ENCODE data around the gene DCD. TPM values are rescaled to one million over a fixed set of nuclear protein-coding genes. Genes with fewer than 3 reads are reported as not detected.

Gene DCD
- total and polyA plus RNA-seq, 2 of the 8 experiments (the other 6 are each of a cell fraction or from before 2014, with no cell fraction given) = not detected

DNA sequence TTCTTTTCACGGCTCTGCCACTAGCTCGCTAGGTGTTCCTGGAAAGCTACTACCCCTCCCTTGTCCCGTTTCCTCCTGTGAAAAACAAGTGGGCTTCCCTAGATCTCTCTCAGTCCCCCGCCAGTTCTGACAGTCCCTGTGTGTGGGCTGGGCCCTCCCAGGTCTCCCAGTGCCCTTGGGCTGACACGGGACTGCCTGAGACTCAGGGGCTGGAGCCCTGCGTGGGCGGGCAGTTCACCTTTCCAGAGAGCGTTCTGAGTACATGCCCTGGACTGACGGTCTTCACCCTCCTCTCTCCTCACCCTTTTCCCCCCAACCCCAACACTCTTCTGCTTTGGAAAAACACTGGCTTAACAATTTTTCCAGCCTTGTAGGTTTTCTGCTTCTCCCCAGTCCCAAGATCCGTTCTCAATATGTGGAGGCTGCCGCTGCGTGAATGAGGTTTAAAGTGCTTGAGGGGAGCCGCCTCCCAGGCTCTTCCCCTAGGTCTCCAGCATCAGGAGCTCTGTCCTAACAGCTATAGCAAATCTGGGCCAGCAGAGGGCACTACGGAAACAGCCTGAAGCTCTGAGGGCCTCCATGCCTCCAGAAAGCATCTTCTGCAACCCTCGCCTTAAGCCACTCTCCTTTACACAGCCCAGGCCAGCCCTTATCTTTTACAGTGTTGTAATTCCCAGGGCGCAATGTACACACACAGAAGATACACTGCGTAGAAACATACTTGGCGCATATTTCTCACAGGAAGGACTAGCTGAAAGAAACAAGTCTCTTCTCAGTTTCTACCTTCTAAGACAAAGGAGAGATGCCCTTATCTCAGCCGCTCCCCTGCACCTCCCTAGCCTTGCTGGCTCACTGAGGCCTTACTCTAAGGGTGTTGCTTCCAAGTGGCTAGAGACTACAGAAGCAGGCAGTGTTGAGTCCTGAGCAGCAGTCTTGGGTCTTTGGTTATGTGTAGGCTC lies 10.4 kb upstream of the DCD start:
- H4K20me1 ChIP-seq (replicated peaks in 1 of 2; ENCODE audit: control insufficient read depth in 1 of 2, insufficient read depth in 2 of 2, low read length in 2 of 2) = no peaks in the 10 kb centered on the region
- no peak overlapping the region for H2BK5ac ChIP-seq (ENCODE audit: low read depth, low read length)
- 62% methylated on average over 19 of the region's 19 CpGs; no CpG with 5 or more reads in 1 of the 2 experiments for WGBS, 2 experiments (ENCODE audit: extremely low coverage in 1 of 2, insufficient coverage in 1 of 2, insufficient read length in 1 of 2, insufficient replicate concordance in 2 of 2, low coverage in 1 of 2, low lambda C conversion rate in 2 of 2, missing lambda C conversion rate in 1 of 2)
- peak; percentile 86 for FAIRE-seq
- peak; percentile 53 to 87 for DNase-seq (ENCODE audit: low read depth in 1 of 2, low spot score in 2 of 2)
- H2AK5ac ChIP-seq (ENCODE audit: low read depth, low read length) = no peak overlapping the region
- no peak overlapping the region for H4K5ac ChIP-seq (ENCODE audit: insufficient read length, low read depth, low read length)
- no peak overlapping the region for H3K23ac ChIP-seq (ENCODE audit: insufficient read length)
- peak overlapping the region in 1 of 4 experiments; percentile 7; a peak in 1 of 8 replicates for H3K4me3 ChIP-seq (ENCODE audit: extremely low read depth in 1 of 4, insufficient read depth in 2 of 4, low read depth in 3 of 4, low read length in 4 of 4)
- H3K18ac ChIP-seq (ENCODE audit: extremely low read depth, low read length) = peak overlapping the region; percentile 78; the same call in 1 of the 2 replicates
- no peaks in the 10 kb centered on the region for H3K9me3 ChIP-seq (ENCODE audit: insufficient read depth in 2 of 2, low read depth in 1 of 2, low read length in 1 of 2)
- H3K9ac ChIP-seq (replicated peaks in 1 of 4; ENCODE audit: extremely low read depth in 1 of 4, low read depth in 3 of 4, low read length in 3 of 4) = no peak overlapping the region
- peak overlapping the region; percentile 30; the same call in 1 of the 2 replicates for H2BK12ac ChIP-seq (ENCODE audit: low read depth, low read length)
- peak overlapping the region; percentile 76; the same call in 1 of the 2 replicates for H2BK15ac ChIP-seq (ENCODE audit: low read length)
- no peaks in the 10 kb centered on the region for H3K23me2 ChIP-seq (ENCODE audit: low read depth, low read length)
- ChIA-PET POLR2A (ENCODE audit: partially characterized antibody) (interaction anchor here (1.2 kb wide), 1 partner anchor 62 kb away, joined by 3 read pairs; no protein-coding TSS in a partner anchor), CTCF (ENCODE audit: partially characterized antibody) (interaction anchor here (0.6 to 9.4 kb wide), 54 partner anchors 8 to 413 kb away, joined by 3 to 88 read pairs (median 4); no protein-coding TSS in a partner anchor)
- H3K79me1 ChIP-seq (ENCODE audit: low read depth, low read length) = no peaks in the 10 kb centered on the region
- no peak overlapping the region for H2BK120ac ChIP-seq (replicated peaks; ENCODE audit: low read depth, low read length)
- no peak overlapping the region for H3K14ac ChIP-seq (ENCODE audit: insufficient read length)
- H3K4me2 ChIP-seq (ENCODE audit: insufficient read depth in 1 of 2, low read depth in 2 of 2, low read length in 2 of 2) = peak overlapping the region; percentile 4 to 45; a peak in 3 of 4 replicates
- no peak overlapping the region for H4K91ac ChIP-seq (replicated peaks; ENCODE audit: insufficient read length, low read length)
- no peak overlapping the region for H3K4ac ChIP-seq (replicated peaks; ENCODE audit: insufficient read length, low read depth, low read length)
- H3K27ac ChIP-seq (ENCODE audit: low read depth, low read length) = no peak overlapping the region
- H2BK20ac ChIP-seq (ENCODE audit: low read length) = no peak overlapping the region
- peak overlapping the region; percentile 98 for H2AFZ ChIP-seq (ENCODE audit: low read length)
- H4K8ac ChIP-seq (ENCODE audit: extremely low read depth, insufficient read depth, low read length) = peak overlapping the region; percentile 90
- H3K56ac ChIP-seq (replicated peaks; ENCODE audit: insufficient read length, low read depth, low read length) = no peak overlapping the region
- H3K79me2 ChIP-seq (ENCODE audit: control insufficient read depth in 1 of 2, insufficient read depth in 2 of 2, low read length in 2 of 2) = no peaks in the 10 kb centered on the region
- H3K27me3 ChIP-seq (replicated peaks in 1 of 4; ENCODE audit: control insufficient read depth in 3 of 4, extremely low read depth in 1 of 4, insufficient read depth in 3 of 4, low read length in 3 of 4) = peaks cover 0 to 2% (median 0%) of the 10 kb centered on the region in 4 experiments; a peak in 3 of 7 replicates
- no peaks in the 10 kb centered on the region for H3K36me3 ChIP-seq (ENCODE audit: control insufficient read depth in 2 of 4, insufficient read depth in 4 of 4, low read length in 3 of 4)
- H3K4me1 ChIP-seq (replicated peaks in 1 of 4; ENCODE audit: control insufficient read depth in 3 of 4, insufficient read depth in 4 of 4, low read length in 3 of 4) = peaks cover 0 to 6% (median 1%) of the 10 kb centered on the region in 4 experiments; a peak in 5 of 7 replicates
- TF ChIP-seq HDAC2 (IDR thresholded peaks at IDR 0.05; ENCODE audit: borderline replicate concordance in 1 of 2, low read depth in 2 of 2, low read length in 2 of 2) = no peak
- TF ChIP-seq, protein P1, sequence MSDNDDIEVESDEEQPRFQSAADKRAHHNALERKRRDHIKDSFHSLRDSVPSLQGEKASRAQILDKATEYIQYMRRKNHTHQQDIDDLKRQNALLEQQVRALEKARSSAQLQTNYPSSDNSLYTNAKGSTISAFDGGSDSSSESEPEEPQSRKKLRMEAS (IDR thresholded peaks at IDR 0.05) = no peak
- TF ChIP-seq YY1 (IDR thresholded peaks at IDR 0.05; ENCODE audit: low read depth, low read length) = peak; percentile 43; the same call in 1 of the 2 replicates
- TF ChIP-seq POLR2AphosphoS5 (IDR thresholded peaks at IDR 0.05; ENCODE audit: low read depth, low read length) = no peak
- TF ChIP-seq RAD21 (IDR thresholded peaks at IDR 0.05 in 1 of 2, conservative IDR thresholded peaks at IDR 0.05 in 1 of 2; ENCODE audit: low read depth in 2 of 2, low read length in 2 of 2) = peak; percentile 76 to 84
- no peak for TF ChIP-seq CHD1 (IDR thresholded peaks at IDR 0.05; ENCODE audit: low read depth, low read length)
- no peak for TF ChIP-seq RXRA (IDR thresholded peaks at IDR 0.05; ENCODE audit: insufficient read depth, low read depth, low read length)
